Measurements from ENCODE around the gene CARS1. TPM values are rescaled to one million over a fixed set of nuclear protein-coding genes. Genes with fewer than 3 reads are reported as not detected.
A peak's percentile ranks its signal among the peaks of the same experiment; 100 is the strongest.

The CARS1 gene
- total and polyA plus RNA-seq, 4 donors: 27.3 to 62.3 (median 37.7) TPM

- peaks cover 0 to 2% (median 0%) of the 10 kb centered on the region in 4 donors for H3K9me3 ChIP-seq (ENCODE audit: control insufficient read depth in 4 of 4, insufficient read depth in 3 of 4, low read length in 3 of 4)
- TF ChIP-seq CTCF (IDR thresholded peaks at IDR 0.05; ENCODE audit: control extremely low read depth, extremely low read depth): no peak
- no peak for ATAC-seq (ENCODE audit: insufficient read depth, low FRiP score)
- H3K27ac ChIP-seq (ENCODE audit: low read depth in 1 of 2, low read length in 1 of 2): no peak overlapping the region
- H3K27me3 ChIP-seq (ENCODE audit: control insufficient read depth in 3 of 3, insufficient read depth in 3 of 3, low read length in 2 of 3): no peaks in the 10 kb centered on the region
- no peak for DNase-seq
- peaks cover 0 to 6% (median 0%) of the 10 kb centered on the region in 5 donors for H3K4me1 ChIP-seq (ENCODE audit: control insufficient read depth in 5 of 5, insufficient read depth in 5 of 5, low read length in 5 of 5)
- no peak overlapping the region for H3K4me3 ChIP-seq
- no peak overlapping the region for H3K9ac ChIP-seq (ENCODE audit: insufficient read depth in 1 of 2, low read length in 2 of 2)
- H3K36me3 ChIP-seq (ENCODE audit: control insufficient read depth in 4 of 4, insufficient read depth in 4 of 4, low read length in 4 of 4): peaks cover 35 to 70% (median 54%) of the 10 kb centered on the region in 4 donors
- WGBS, 2 donors: 94 to 96% methylated on average over 7 of the region's 7 CpGs
Observed at GRCh38 chr11:2960139-2960538, 97.1 kb downstream of the CARS1 start.

DNA sequence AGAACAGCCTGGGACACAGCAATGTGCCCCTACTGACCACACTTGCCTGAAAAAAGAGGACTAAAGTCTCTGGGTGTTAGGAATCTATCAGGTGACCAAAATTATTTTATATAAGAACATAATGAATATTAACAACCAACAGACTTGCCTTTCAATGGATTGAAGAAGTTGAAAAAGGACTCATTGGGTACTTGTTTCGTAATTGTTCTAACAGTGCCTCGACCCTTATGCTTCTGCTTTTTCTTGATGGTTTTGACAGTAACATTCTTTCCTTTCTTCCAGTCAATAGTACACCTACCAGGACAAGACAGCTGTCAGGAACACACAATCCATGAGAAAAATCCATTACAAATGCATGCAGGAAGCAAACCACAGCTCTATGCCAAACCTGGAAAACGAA lies 99.0 kb downstream of the CARS1 start:
- ATAC-seq (ENCODE audit: insufficient read depth, low FRiP score) (no peak), DNase-seq (no peak)
- Histone ChIP-seq H3K4me3 (no peak overlapping the region), H3K27ac (ENCODE audit: low read depth in 1 of 2, low read length in 1 of 2) (no peak overlapping the region), H3K4me1 (ENCODE audit: control insufficient read depth in 5 of 5, insufficient read depth in 5 of 5, low read length in 5 of 5) (peaks cover 0 to 12% (median 0%) of the 10 kb centered on the region in 5 donors), H3K9me3 (ENCODE audit: control insufficient read depth in 4 of 4, insufficient read depth in 3 of 4, low read length in 3 of 4) (no peaks in the 10 kb centered on the region), H3K36me3 (ENCODE audit: control insufficient read depth in 4 of 4, insufficient read depth in 4 of 4, low read length in 4 of 4) (peaks cover 47 to 75% (median 52%) of the 10 kb centered on the region in 4 donors), H3K27me3 (ENCODE audit: control insufficient read depth in 3 of 3, insufficient read depth in 3 of 3, low read length in 2 of 3) (no peaks in the 10 kb centered on the region), H3K9ac (ENCODE audit: insufficient read depth in 1 of 2, low read length in 2 of 2) (no peak overlapping the region)
- WGBS, 2 donors: 58 to 69% methylated on average over 3 of the region's 3 CpGs
- TF ChIP-seq CTCF (IDR thresholded peaks at IDR 0.05; ENCODE audit: control extremely low read depth, extremely low read depth): no peak

DNA sequence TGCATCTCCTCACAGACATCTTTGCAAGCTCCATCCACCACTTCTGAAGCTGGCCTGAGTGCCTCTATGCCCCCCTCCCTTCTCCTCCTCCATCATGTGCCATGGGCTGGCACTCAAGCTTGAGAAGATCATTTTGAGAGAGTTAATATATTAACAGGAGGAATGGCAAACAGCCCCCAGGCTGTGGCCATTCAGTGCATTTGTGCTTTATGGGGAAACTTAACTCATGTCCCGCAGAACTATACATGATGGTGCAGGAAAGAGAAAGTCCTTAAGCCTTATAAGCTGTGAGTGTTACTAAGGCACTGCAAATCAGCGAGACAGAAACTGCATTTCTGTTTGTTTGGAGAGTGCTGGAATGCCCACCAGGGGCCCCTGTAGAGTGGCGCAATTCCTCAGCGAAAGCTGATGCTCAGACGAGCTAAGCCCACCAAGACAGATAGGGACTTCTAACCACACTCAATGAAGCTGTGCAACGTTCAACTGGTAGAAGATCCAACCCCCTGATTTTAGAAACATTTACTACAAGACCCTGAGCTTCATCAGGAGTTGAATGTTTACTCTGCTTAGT lies 101.2 kb downstream of the CARS1 start:
- Histone ChIP-seq H3K9me3 (ENCODE audit: control insufficient read depth in 4 of 4, insufficient read depth in 3 of 4, low read length in 3 of 4) (no peaks in the 10 kb centered on the region), H3K27ac (ENCODE audit: low read depth in 1 of 2, low read length in 1 of 2) (no peak overlapping the region), H3K4me3 (no peak overlapping the region), H3K4me1 (ENCODE audit: control insufficient read depth in 5 of 5, insufficient read depth in 5 of 5, low read length in 5 of 5) (peaks cover 0 to 12% (median 0%) of the 10 kb centered on the region in 5 donors), H3K9ac (ENCODE audit: insufficient read depth in 1 of 2, low read length in 2 of 2) (no peak overlapping the region), H3K36me3 (ENCODE audit: control insufficient read depth in 4 of 4, insufficient read depth in 4 of 4, low read length in 4 of 4) (peaks cover 48 to 87% (median 65%) of the 10 kb centered on the region in 4 donors), H3K27me3 (ENCODE audit: control insufficient read depth in 3 of 3, insufficient read depth in 3 of 3, low read length in 2 of 3) (no peaks in the 10 kb centered on the region)
- no peak for TF ChIP-seq CTCF (IDR thresholded peaks at IDR 0.05; ENCODE audit: control extremely low read depth, extremely low read depth)
- WGBS, 2 donors: 76 to 83% methylated on average over 6 of the region's 6 CpGs
- ATAC-seq (ENCODE audit: insufficient read depth, low FRiP score) (no peak), DNase-seq (peak in 2 of 3 donors; percentile 30 to 70)

DNA sequence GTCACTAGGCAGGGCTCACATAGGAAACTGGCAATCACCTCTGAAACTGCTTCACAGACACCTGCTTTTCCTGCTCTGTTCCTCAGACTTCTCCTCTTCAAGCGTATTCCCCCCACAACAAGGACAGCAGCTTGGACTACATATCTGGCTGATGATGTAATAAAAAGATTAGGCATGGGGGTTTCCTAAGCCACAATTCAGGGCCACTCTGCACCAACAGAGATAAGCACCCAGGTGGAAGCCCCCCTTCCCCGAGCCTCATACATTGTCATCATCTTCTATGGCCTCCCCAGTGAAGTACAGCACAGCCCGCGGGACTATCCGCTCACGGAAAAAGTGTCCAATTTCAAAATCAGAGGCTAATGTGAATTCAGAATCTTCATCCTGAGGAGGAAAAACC lies 103.0 kb downstream of the CARS1 start:
- H3K9ac ChIP-seq (ENCODE audit: insufficient read depth in 1 of 2, low read length in 2 of 2): no peak overlapping the region
- ATAC-seq (ENCODE audit: insufficient read depth, low FRiP score) (no peak), DNase-seq (peak in 1 of 3 donors; percentile 25)
- no peaks in the 10 kb centered on the region for H3K9me3 ChIP-seq (ENCODE audit: control insufficient read depth in 4 of 4, insufficient read depth in 3 of 4, low read length in 3 of 4)
- H3K36me3 ChIP-seq (ENCODE audit: control insufficient read depth in 4 of 4, insufficient read depth in 4 of 4, low read length in 4 of 4): peaks cover 46 to 81% (median 59%) of the 10 kb centered on the region in 4 donors
- 86 to 89% methylated on average over 6 of the region's 6 CpGs for WGBS, 2 donors
- no peak for TF ChIP-seq CTCF (IDR thresholded peaks at IDR 0.05; ENCODE audit: control extremely low read depth, extremely low read depth)
- no peak overlapping the region for H3K27ac ChIP-seq (ENCODE audit: low read depth in 1 of 2, low read length in 1 of 2)
- H3K4me1 ChIP-seq (ENCODE audit: control insufficient read depth in 5 of 5, insufficient read depth in 5 of 5, low read length in 5 of 5): peaks cover 0 to 12% (median 0%) of the 10 kb centered on the region in 5 donors
- H3K4me3 ChIP-seq: no peak overlapping the region
- no peaks in the 10 kb centered on the region for H3K27me3 ChIP-seq (ENCODE audit: control insufficient read depth in 3 of 3, insufficient read depth in 3 of 3, low read length in 2 of 3)

All from lung (tissue), 12 donors.